GM19099 (cell line): ENCODE data around the gene CRYGN.

Experiments
- POLR2A ChIP-seq: IDR thresholded peaks from 3 replicates; pipeline ENCODE4 v1.6.1; 2011; ENCODE audit warnings: low read depth; ENCODE audit not compliant: insufficient read length; ENCODE audit errors: extremely low read depth

Gene CRYGN

DNA sequence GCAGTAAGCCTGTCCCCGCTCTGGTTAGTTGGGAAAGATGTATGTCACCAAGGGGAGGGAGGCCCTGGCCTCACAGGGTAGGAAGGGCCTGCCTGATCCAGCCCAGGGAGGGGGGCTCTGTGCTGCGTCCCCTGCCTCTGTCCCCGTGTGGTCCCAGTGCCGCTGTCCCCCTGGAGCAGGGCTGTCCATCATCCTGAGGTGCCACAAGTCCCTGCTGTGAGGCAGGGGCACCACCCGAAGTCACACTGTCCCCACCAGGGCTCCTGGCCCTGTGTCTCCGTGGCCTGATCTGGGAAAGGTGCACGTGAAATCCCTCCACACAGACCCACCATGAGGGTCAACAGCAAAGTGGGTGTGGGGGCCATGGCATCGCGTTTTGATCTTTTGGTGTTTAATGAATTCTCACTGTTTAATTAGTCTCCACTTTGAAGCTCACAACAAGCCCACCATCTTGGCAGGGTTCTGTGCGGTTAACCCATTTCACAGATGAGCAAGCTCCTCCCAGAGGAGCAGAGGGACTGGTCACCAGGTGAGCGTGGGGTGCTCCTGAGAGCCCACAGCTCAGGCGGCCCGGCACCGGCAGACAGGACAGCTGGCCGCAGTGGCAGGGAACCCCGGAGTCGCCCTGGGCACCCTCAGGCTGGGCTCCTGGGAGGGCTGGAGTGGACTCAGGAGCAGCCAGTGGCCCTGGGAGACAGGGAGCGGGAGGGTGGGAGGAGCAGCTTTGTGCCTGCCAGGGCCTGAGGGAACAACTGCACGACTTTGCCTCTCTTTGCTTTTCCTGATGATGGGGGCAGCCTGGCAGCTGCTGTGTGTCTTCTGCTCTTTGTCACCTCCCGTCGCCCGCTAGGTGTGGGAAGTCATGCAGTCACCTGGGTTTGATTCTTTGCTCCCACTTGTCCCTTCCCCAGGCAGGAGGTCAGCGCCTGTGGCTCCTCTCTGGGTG, 12.0 kb upstream of the CRYGN start:
- TF ChIP-seq POLR2A, result no peak

DNA sequence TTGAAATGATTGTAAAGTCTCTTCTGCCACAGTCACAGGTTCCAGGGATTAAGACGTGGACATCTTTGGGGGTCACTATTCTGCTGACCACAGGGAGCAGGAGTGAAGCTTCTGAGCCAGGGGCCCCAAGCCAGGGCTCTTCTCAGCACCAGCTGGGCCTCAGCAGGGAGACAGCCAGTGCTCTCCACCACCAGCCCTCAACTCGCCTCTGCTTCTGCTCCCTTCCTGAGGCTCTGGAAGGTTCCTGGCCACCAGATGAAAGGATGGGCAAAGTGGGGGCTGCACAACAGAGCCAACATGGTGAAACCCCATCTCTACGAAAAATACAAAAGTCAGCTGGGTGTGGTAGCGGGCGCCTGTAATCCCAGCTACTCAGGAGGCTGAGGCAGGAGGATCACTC, 11.2 kb upstream of the CRYGN start:
- no peak for TF ChIP-seq POLR2A

GRCh38 chr7:151449990-151450389, 10.0 kb upstream of the CRYGN start:
- TF ChIP-seq POLR2A, result no peak

- no peak for TF ChIP-seq POLR2A
Observed at GRCh38 chr7:151448261-151449252, 8.6 kb upstream of the CRYGN start.

DNA sequence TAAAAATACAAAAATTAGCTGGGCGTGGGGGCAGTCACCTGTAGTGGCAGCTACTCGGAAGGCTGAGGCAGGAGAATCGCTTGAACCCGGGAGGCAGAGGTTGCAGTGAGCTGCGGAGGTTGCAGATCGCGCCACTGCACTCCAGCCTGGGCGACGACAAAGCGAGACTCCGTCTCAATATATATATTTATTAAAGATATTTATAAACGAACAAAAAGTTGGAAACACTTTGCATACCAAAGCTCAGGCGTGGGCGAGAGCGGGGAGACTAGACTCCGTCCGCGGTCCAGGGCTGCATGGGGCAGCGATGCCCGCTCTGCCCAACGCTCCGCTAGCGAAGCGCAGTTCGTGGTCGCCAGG, 7.9 kb upstream of the CRYGN start:
- TF ChIP-seq POLR2A, result no peak

GRCh38 chr7:151447312-151447711, 7.4 kb upstream of the CRYGN start:
- TF ChIP-seq POLR2A, result no peak

DNA sequence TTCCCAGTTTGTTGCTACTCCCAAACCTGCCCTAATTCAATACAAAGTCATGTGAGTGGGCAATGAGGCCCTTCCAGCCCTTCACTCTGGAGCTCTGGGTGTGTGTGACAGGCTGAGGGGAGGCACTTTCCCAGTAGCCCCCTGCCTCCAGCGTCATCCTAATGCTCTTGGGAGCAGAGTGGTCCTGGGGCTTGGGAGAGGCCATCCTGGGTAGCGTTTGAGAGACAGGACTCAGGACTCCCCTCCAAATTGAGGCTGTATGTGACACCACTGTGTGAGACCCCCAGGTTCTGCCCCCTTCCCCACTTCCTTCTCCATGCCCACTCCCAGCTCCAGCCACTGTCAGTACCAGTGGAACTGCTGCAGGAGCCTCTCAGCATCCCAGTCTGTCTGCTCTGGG, 6.5 kb upstream of the CRYGN start:
- no peak for TF ChIP-seq POLR2A

- TF ChIP-seq POLR2A, result no peak
Observed at GRCh38 chr7:151444632-151445031, 4.7 kb upstream of the CRYGN start.

GRCh38 chr7:151442776-151443496, 3.0 kb upstream of the CRYGN start:
- TF ChIP-seq POLR2A, result no peak

- TF ChIP-seq POLR2A, result no peak
Observed at GRCh38 chr7:151440799-151441445, 981 bp upstream of the CRYGN start.

DNA sequence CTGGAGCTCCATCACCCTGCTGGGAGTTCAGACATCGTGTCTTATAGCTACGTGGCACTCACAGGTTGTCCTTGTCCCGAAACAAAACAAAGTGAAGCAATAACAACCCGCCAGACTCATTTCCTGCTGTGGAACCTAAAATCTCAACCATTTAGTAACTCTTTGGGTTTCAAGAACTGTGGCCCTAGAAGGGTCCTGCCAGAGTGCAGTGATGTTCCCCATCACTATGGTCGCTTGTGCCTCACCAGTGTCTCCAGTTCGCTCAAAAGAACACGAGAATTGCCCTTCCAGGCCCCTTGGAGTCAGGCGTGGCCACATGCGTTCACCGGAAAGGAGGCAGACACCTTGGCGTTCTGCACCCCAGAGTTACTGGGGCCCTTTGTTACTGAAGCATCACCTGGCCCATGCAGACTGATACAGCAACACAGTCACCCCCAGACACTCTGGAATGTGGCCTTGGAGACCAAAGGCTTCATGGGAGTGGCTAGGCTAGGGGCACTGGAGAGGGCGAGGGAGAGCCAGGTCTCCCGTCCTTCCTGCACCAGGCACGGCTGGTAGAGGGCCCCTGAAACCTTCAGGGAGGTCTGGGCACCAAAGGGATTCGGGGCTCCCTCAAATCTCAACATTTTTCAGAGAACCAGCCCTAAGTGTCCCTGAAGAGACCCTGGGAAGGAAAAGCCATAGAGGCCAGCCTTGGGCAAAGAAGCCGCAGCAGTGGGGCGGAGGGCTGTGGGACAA, 908 bp downstream of the CRYGN start:
- no peak for TF ChIP-seq POLR2A

DNA sequence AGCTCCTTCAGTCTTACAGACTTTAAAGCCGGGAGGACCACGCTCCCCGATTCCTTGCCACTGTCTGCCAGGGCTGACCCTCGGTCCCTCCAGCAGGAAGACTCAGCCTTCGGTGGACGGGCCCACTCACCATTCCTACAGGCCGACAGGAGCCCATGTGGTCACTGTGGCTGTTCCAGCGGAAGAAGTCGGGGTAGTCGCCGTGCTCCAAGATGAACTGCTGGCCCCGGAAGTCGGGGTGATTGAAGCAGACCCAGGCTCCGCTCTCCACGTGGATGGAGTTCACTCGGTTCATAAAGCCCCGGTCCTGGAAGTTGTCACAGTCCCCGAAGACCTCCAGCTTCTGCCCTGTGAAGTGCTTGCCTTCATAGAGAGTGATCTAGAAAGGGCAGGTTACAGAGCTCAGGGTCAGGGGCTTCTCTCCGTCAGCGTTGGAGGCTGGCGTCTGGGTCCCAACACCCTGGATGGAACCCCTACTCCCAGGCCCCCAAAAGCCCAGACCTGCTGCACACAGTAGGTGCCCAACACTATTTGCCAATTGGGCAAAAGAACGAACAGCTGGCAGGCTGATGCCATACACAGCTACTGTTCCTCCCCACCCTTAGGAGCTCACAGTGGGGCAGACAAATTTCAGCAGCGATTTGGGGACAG, 1.9 kb downstream of the CRYGN start:
- no peak for TF ChIP-seq POLR2A

- no peak for TF ChIP-seq POLR2A
Observed at GRCh38 chr7:151437159-151437553, 2.8 kb downstream of the CRYGN start.
